HepG2 (cell line): ENCODE measurements around the gene ANKRD6. TPM values are rescaled to one million over a fixed set of nuclear protein-coding genes. Genes with fewer than 3 reads are reported as not detected.

Experiments
- CHD2 ChIP-seq: IDR thresholded peaks from 2 replicates; pipeline ENCODE4 v1.6.1; 2011; ENCODE audit warnings: low read depth, low read length, improper control_type of control experiment
- ESRRA ChIP-seq: sonication (generic); formaldehyde crosslinking; IDR thresholded peaks from 2 replicates; pipeline ENCODE4 v1.5.1; 2020; ENCODE audit warnings: mild to moderate bottlenecking, low read depth, missing genetic modification reagents
- ISL2 ChIP-seq: sonication (generic); formaldehyde crosslinking; IDR thresholded peaks from 2 replicates; pipeline ENCODE4 v1.5.0; 2020; ENCODE audit warnings: missing genetic modification reagents
- MZF1 ChIP-seq: sonication (generic); formaldehyde crosslinking; IDR thresholded peaks from 2 replicates; pipeline ENCODE4 v1.8.1; 2023; ENCODE audit warnings: mild to moderate bottlenecking, missing genetic modification reagents, borderline replicate concordance
- NCOR1 ChIP-seq: fragments of 200-600 bp; sonication (generic); IDR thresholded peaks from 2 replicates; pipeline ENCODE4 v1.7.0; 2017; ENCODE audit warnings: antibody characterized with exemption, low read length, borderline replicate concordance
- POLR2G ChIP-seq: fragments of 200-400 bp; formaldehyde crosslinking; IDR thresholded peaks from 2 replicates; pipeline ENCODE4 v1.6.1; 2018; ENCODE audit warnings: mild to moderate bottlenecking, low read depth, low read length, moderate library complexity
- RARA ChIP-seq: IDR thresholded peaks from 2 replicates; pipeline ENCODE4 v1.6.1; 2016; ENCODE audit warnings: missing genetic modification reagents, missing compliant biosample characterization
- RBAK ChIP-seq: sonication (generic); formaldehyde crosslinking; IDR thresholded peaks from 2 replicates; pipeline ENCODE4 v1.5.1; 2020; ENCODE audit warnings: mild to moderate bottlenecking, missing genetic modification reagents
- RFXAP ChIP-seq: sonication (generic); formaldehyde crosslinking; IDR thresholded peaks from 2 replicates; pipeline ENCODE4 v1.4.0; 2020; ENCODE audit warnings: missing genetic modification reagents, borderline replicate concordance
- RXRB ChIP-seq: IDR thresholded peaks from 2 replicates; pipeline ENCODE4 v1.6.1; 2016; ENCODE audit warnings: borderline replicate concordance, missing genetic modification reagents, missing compliant biosample characterization
- SMARCE1 ChIP-seq: fragments of 450-650 bp; IDR thresholded peaks from 2 replicates; pipeline ENCODE4 v1.6.1; 2017; ENCODE audit warnings: borderline replicate concordance
- TCF7 ChIP-seq: sonication (generic); IDR thresholded peaks from 2 replicates; pipeline ENCODE4 v1.6.1; 2016; ENCODE audit warnings: antibody characterized with exemption, low read depth
- ZFP41 ChIP-seq: sonication (generic); formaldehyde crosslinking; IDR thresholded peaks from 2 replicates; pipeline ENCODE4 v1.4.0; 2020; ENCODE audit warnings: mild to moderate bottlenecking, missing genetic modification reagents, borderline replicate concordance
- ZNF274 ChIP-seq: sonication (generic); formaldehyde crosslinking; IDR thresholded peaks from 2 replicates; pipeline ENCODE4 v1.5.1; 2020; ENCODE audit warnings: mild to moderate bottlenecking, missing genetic modification reagents
- ZNF382 ChIP-seq: sonication (generic); formaldehyde crosslinking; IDR thresholded peaks from 2 replicates; pipeline ENCODE4 v1.5.0; 2020; ENCODE audit warnings: missing genetic modification reagents, mild to moderate bottlenecking, borderline replicate concordance
- ZNF772 ChIP-seq: sonication (generic); formaldehyde crosslinking; IDR thresholded peaks from 2 replicates; pipeline ENCODE4 v1.5.0; 2020; ENCODE audit warnings: mild to moderate bottlenecking, missing genetic modification reagents
- polyA plus RNA-seq, 8 experiments: library from polyadenylated mRNA; depleted of rRNA in 3 of 8; stranded (reverse) in 7 of 8; unstranded in 1 of 8; fragments of >200 nt; fragmentation: Illumina TruSeq in 4 of 8; extraction: Trizol in 4 of 8; gene quantifications; 2 replicates each; pipeline versions ENCODE4 v1.2.1 to v1.2.3, GENCODE V29; 2011 to 2016; ENCODE audit warnings: low read depth in 4 of 8, missing spikeins in 1 of 8, mixed read lengths in 1 of 8; ENCODE audit not compliant: insufficient read depth in 1 of 8
- total RNA-seq, 5 experiments: library from RNA; depleted of rRNA; stranded (reverse); fragments of >200 nt; fragmentation: Illumina TruSeq; extraction: Trizol; gene quantifications; 2 replicates each; pipeline ENCODE4 v1.2.3, GENCODE V29; 2016; ENCODE audit warnings: low read depth in 1 of 5
- TF ChIP-seq, protein P1 (sequence below): sonication (generic); formaldehyde crosslinking; IDR thresholded peaks from 2 replicates; pipeline ENCODE4 v1.8.1; 2023; ENCODE audit warnings: missing genetic modification reagents, mild to moderate bottlenecking, borderline replicate concordance
- TF ChIP-seq, protein P2 (sequence below): IDR thresholded peaks from 2 replicates; pipeline ENCODE4 v1.6.1; 2016; ENCODE audit warnings: low read depth, borderline replicate concordance
- TF ChIP-seq, protein P3 (sequence below): sonication (generic); formaldehyde crosslinking; IDR thresholded peaks from 2 replicates; pipeline ENCODE4 v1.8.1; 2022; ENCODE audit warnings: low read depth, mild to moderate bottlenecking, missing genetic modification reagents
- TF ChIP-seq, protein P4 (sequence below): IDR thresholded peaks from 2 replicates; pipeline ENCODE4 v1.6.1; 2016; ENCODE audit warnings: missing compliant biosample characterization, missing genetic modification reagents, borderline replicate concordance
- TF ChIP-seq, protein P5 (sequence below): sonication (generic); formaldehyde crosslinking; IDR thresholded peaks from 2 replicates; pipeline ENCODE4 v1.8.0; 2023; ENCODE audit warnings: mild to moderate bottlenecking, missing genetic modification reagents
- TF ChIP-seq, protein P6 (sequence below): sonication (generic); formaldehyde crosslinking; IDR thresholded peaks from 2 replicates; pipeline ENCODE4 v1.5.0; 2020; ENCODE audit warnings: missing genetic modification reagents

The ANKRD6 gene
- total and polyA plus RNA-seq, 2 of the 13 experiments (the other 11 are each of a cell fraction or from before 2014, with no cell fraction given): 0.18 to 0.36 TPM

DNA sequence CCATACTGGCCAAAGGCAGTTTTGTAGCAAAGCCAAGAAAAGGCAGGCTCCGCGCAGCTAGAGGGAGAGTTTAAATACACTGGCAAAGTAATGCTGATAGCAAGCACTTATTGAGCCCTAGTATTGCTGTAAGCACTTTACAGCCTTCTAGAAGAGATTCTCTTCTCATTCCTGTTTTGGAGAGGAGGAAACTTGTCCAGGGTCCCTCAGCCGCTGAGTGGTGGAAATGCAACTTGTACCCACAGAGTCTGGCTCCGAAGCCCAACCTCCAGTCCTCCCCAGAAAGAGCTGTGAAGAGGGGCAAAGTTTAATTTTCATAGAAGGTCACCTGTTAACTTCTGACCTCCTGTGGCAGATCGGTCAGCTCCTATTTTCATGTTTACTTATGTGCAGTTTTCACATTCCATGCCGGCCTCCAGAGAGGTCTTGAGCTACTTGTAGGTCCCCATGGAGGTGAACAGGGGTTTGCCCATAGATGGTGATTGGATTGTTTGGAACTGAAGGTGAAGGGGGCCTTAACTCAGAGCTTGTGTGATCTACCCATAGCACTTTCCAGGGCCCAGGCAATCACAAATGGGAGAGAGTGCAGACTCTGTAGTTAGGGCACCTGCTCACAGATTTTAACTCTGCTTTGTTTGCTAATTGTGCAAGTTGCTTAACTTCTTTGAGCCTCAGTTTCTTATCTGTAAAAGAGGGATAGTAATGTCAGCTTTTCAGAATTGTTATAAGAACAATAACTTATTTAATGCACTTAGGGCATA, 134.9 kb downstream of the ANKRD6 start (continued):
- peak; percentile 20; the same call in 1 of the 2 replicates for TF ChIP-seq ESRRA (CRISPR knock-in tag)
- TF ChIP-seq POLR2G: no peak
- peak; percentile 48 for TF ChIP-seq ISL2
- TF ChIP-seq RXRB (CRISPR knock-in tag): peak; percentile 47
- TF ChIP-seq SMARCE1: no peak
- peak; percentile 74 for TF ChIP-seq RARA
- no peak for TF ChIP-seq RBAK (CRISPR knock-in tag)
- TF ChIP-seq, protein P1, sequence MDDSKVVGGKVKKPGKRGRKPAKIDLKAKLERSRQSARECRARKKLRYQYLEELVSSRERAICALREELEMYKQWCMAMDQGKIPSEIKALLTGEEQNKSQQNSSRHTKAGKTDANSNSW (CRISPR knock-in tag): no peak
- TF ChIP-seq, protein P2, sequence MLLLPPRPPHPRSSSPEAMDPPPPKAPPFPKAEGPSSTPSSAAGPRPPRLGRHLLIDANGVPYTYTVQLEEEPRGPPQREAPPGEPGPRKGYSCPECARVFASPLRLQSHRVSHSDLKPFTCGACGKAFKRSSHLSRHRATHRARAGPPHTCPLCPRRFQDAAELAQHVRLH: no peak
- TF ChIP-seq, protein P3, sequence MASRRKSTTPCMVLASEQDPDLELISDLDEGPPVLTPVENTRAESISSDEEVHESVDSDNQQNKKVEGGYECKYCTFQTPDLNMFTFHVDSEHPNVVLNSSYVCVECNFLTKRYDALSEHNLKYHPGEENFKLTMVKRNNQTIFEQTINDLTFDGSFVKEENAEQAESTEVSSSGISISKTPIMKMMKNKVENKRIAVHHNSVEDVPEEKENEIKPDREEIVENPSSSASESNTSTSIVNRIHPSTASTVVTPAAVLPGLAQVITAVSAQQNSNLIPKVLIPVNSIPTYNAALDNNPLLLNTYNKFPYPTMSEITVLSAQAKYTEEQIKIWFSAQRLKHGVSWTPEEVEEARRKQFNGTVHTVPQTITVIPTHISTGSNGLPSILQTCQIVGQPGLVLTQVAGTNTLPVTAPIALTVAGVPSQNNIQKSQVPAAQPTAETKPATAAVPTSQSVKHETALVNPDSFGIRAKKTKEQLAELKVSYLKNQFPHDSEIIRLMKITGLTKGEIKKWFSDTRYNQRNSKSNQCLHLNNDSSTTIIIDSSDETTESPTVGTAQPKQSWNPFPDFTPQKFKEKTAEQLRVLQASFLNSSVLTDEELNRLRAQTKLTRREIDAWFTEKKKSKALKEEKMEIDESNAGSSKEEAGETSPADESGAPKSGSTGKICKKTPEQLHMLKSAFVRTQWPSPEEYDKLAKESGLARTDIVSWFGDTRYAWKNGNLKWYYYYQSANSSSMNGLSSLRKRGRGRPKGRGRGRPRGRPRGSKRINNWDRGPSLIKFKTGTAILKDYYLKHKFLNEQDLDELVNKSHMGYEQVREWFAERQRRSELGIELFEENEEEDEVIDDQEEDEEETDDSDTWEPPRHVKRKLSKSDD (CRISPR knock-in tag): no peak
- TF ChIP-seq, protein P4, sequence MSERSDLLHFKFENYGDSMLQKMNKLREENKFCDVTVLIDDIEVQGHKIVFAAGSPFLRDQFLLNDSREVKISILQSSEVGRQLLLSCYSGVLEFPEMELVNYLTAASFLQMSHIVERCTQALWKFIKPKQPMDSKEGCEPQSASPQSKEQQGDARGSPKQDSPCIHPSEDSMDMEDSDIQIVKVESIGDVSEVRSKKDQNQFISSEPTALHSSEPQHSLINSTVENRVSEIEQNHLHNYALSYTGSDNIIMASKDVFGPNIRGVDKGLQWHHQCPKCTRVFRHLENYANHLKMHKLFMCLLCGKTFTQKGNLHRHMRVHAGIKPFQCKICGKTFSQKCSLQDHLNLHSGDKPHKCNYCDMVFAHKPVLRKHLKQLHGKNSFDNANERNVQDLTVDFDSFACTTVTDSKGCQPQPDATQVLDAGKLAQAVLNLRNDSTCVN (CRISPR knock-in tag): peak; percentile 60; the same call in 1 of the 2 replicates
- TF ChIP-seq CHD2: no peak
- TF ChIP-seq MZF1 (CRISPR knock-in tag): no peak
- TF ChIP-seq ZNF382 (CRISPR knock-in tag): no peak
- no peak for TF ChIP-seq ZFP41
- no peak for TF ChIP-seq ZNF274 (CRISPR knock-in tag)
- TF ChIP-seq TCF7: peak; percentile 25; the same call in 1 of the 2 replicates
- TF ChIP-seq, protein P5, sequence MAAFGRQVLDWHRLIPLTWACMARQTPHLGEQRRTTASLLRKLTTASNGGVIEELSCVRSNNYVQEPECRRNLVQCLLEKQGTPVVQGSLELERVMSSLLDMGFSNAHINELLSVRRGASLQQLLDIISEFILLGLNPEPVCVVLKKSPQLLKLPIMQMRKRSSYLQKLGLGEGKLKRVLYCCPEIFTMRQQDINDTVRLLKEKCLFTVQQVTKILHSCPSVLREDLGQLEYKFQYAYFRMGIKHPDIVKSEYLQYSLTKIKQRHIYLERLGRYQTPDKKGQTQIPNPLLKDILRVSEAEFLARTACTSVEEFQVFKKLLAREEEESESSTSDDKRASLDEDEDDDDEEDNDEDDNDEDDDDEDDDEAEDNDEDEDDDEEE (CRISPR knock-in tag): no peak
- no peak for TF ChIP-seq RFXAP (CRISPR knock-in tag)
- TF ChIP-seq, protein P6, sequence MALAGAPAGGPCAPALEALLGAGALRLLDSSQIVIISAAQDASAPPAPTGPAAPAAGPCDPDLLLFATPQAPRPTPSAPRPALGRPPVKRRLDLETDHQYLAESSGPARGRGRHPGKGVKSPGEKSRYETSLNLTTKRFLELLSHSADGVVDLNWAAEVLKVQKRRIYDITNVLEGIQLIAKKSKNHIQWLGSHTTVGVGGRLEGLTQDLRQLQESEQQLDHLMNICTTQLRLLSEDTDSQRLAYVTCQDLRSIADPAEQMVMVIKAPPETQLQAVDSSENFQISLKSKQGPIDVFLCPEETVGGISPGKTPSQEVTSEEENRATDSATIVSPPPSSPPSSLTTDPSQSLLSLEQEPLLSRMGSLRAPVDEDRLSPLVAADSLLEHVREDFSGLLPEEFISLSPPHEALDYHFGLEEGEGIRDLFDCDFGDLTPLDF (CRISPR knock-in tag): no peak
- TF ChIP-seq NCOR1: 0 out of 2 replicates have a peak, but pooled peaks have one; percentile 20
- TF ChIP-seq ZNF772 (CRISPR knock-in tag): no peak
